Uterus (tissue), 4 donors: ENCODE measurements around the gene TATDN3. TPM values are rescaled to one million over a fixed set of nuclear protein-coding genes. Genes with fewer than 3 reads are reported as not detected.

Experiments
- DNase-seq, 2 donors: peaks; one replicate each; pipeline ENCODE4 v3.0.0-alpha.2; 2019 to 2020
- H3K27ac ChIP-seq, 2 donors: fragments of 200-600 bp; sonication (generic); 1 replicate in 1 of 2; 2 replicates in 1 of 2; pipeline ENCODE4 v1.5.1; 2016 to 2018
- H3K27me3 ChIP-seq, 2 donors: fragments of 200-600 bp; sonication (generic); one replicate each; pipeline ENCODE4 v1.5.1; 2018 to 2019; ENCODE audit warnings: control low read depth in 1 of 2
- H3K36me3 ChIP-seq, 2 donors: fragments of 200-600 bp; sonication (generic); one replicate each; pipeline ENCODE4 v1.5.1; 2019; ENCODE audit warnings: control low read depth in 1 of 2
- H3K4me1 ChIP-seq, 2 donors: fragments of 200-600 bp; sonication (generic); one replicate each; pipeline ENCODE4 v1.5.1; 2018 to 2019; ENCODE audit warnings: control low read depth in 1 of 2
- H3K4me3 ChIP-seq, 2 donors: fragments of 200-600 bp; sonication (generic); 1 replicate in 1 of 2; 2 replicates in 1 of 2; pipeline ENCODE4 v1.5.1; 2018 to 2019; ENCODE audit warnings: mild to moderate bottlenecking in 1 of 2
- H3K9me3 ChIP-seq, 2 donors: fragments of 200-600 bp; sonication (generic); one replicate each; pipeline ENCODE4 v1.5.1; 2019; ENCODE audit warnings: control low read depth in 1 of 2
- POLR2A ChIP-seq, 2 donors: fragments of 450-650 bp; IDR thresholded peaks; one replicate each; pipeline ENCODE4 v1.6.1; 2016; ENCODE audit warnings: antibody characterized with exemption in 2 of 2, mild to moderate bottlenecking in 1 of 2, moderate library complexity in 1 of 2
- intact Hi-C: fragments of 100-400 bp; cut with DNase I; formaldehyde crosslinking; loops from one replicate; pipeline ENCODE4 v1.15.1; 2023; ENCODE audit warnings: low total_unique reads
- total RNA-seq, 4 donors: library from RNA; depleted of rRNA in 3 of 4; stranded (reverse); fragments of >200 nt in 3 of 4; gene quantifications; one replicate each; pipeline versions ENCODE4 v1.1.0 to v1.2.4, GENCODE V29; 2014 to 2023
- TF ChIP-seq, protein P1 (sequence below), 4 experiments: fragments of 200-600 bp in 2 of 4; fragments of 450-650 bp in 2 of 4; sonication (generic) in 2 of 4; IDR thresholded peaks; one replicate each; pipeline ENCODE4 v1.5.1; 2016 to 2019; ENCODE audit warnings: antibody characterized with exemption in 4 of 4, mild to moderate bottlenecking in 2 of 4, moderate library complexity in 1 of 4
- donor health status: DM: yes; HTN: yes; CAD: no.

The TATDN3 gene
- total RNA-seq, 4 donors from 2014 or later: 8.2 to 27.4 (median 17.5) TPM

DNA sequence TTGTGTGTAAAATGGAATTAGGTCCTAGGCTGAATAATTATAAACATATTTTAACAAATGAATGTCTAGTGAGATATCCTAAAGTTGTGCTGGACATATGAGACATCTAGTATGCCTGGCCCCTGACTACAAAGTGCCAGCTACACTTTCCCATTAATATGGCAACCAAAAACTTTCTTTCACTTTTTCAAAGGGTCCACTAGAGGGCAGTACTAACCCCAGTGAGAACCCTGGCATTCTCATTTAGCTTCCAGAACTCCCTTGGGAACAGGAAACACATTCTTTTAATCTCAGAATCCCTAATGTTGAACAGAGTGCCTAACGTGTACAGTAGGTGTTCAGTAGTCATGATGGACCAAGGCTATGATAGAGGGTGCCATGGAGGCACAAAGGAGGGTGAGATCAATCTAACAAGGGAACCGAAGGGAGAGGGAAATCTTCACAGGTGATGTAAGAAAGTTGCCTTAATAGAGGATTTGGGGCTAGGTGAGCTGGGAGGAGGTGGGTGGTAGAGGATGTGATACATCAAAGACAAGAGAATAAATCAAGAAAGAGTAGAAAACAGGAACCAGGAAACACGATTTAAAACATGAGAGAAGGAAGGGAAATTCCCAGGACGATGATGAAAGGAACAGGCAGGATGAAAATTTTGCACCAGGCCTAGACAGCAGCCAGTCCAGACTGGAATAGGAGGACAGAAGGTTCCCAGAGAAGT is 41.7 kb upstream of the TATDN3 start:
- Histone ChIP-seq H3K36me3 (no peaks in the 10 kb centered on the region), H3K27me3 (no peaks in the 10 kb centered on the region), H3K4me3 (no peak overlapping the region), H3K9me3 (no peaks in the 10 kb centered on the region), H3K27ac (no peak overlapping the region), H3K4me1 (no peaks in the 10 kb centered on the region)
- no peak for DNase-seq
- intact Hi-C loops: no loop called here
- TF ChIP-seq, protein P1, sequence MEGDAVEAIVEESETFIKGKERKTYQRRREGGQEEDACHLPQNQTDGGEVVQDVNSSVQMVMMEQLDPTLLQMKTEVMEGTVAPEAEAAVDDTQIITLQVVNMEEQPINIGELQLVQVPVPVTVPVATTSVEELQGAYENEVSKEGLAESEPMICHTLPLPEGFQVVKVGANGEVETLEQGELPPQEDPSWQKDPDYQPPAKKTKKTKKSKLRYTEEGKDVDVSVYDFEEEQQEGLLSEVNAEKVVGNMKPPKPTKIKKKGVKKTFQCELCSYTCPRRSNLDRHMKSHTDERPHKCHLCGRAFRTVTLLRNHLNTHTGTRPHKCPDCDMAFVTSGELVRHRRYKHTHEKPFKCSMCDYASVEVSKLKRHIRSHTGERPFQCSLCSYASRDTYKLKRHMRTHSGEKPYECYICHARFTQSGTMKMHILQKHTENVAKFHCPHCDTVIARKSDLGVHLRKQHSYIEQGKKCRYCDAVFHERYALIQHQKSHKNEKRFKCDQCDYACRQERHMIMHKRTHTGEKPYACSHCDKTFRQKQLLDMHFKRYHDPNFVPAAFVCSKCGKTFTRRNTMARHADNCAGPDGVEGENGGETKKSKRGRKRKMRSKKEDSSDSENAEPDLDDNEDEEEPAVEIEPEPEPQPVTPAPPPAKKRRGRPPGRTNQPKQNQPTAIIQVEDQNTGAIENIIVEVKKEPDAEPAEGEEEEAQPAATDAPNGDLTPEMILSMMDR (IDR thresholded peaks at IDR 0.05): peak in 2 of 4 experiments; percentile 20 to 59
- no peak for TF ChIP-seq POLR2A (IDR thresholded peaks at IDR 0.05)

DNA sequence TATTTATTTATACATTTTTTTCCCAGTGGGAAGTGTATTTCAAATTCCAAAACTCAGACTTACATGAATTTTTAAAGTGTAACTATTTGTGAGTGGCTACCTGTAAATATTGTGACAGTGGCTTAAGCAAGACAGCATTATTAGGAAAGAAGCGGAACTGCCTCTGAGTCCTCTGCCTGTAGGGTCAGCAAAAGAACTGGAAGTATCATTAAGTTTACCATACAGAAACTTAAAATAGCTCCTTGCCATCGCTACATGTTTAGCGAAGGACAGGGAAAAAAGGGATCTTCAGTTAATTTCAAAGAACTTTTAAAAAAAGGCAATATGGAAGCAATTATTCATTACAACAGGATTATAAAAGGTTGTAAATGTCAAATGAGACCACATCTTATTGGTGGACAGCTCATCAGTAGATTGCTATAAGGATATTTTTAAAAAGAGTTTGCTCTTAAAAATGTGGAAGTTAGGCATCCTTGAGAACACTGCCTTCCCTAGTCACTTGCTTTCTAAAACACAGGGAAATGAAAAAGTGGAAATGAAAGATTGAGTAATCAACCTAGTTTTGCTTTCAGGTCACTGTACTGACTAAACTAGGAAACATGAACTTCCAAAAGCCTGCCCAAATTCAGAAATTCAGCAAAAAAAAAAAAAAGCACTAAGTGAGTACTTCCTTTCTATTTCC is 39.3 kb upstream of the TATDN3 start:
- intact Hi-C loops: no loop called here

DNA sequence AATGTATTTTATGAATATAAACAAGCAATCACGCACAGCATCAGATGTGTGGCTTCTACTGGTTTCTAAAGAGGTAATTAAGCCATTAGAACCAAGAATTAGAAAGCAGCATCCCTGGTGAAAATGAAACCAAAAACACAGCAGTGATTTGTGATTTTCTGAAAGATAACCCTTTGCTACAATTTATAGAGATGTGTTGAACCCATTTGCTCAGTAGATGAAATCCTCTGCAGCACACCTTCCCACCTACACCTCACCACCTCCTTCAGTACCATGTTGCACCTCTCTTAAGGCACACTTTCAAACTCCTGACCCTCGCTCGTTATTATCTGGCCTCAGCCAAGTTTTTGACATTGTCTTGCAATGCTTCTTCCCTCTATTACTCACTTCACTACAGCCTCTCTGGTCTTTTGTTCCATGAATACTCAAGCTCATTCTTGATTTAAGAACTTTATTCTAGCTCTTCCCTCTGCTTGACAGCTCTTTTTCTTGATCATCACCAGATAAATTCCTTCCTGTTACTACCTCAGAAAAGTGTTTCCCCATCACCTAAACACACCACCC is 38.7 kb upstream of the TATDN3 start:
- H3K36me3 ChIP-seq: no peaks in the 10 kb centered on the region
- intact Hi-C loops: no loop called here
- H3K4me3 ChIP-seq: peak overlapping the region in 1 of 2 donors; percentile 2
- no peaks in the 10 kb centered on the region for H3K4me1 ChIP-seq
- H3K27ac ChIP-seq: peak overlapping the region in 1 of 2 donors; percentile 20
- no peaks in the 10 kb centered on the region for H3K9me3 ChIP-seq
- H3K27me3 ChIP-seq: no peaks in the 10 kb centered on the region
- TF ChIP-seq POLR2A (IDR thresholded peaks at IDR 0.05): no peak
- TF ChIP-seq, protein P1 (IDR thresholded peaks at IDR 0.05): no peak
- DNase-seq: no peak

More for the DNA sequence above, 39.3 kb upstream of the TATDN3 start:
- peak overlapping the region in 1 of 2 donors; percentile 2 for H3K4me3 ChIP-seq
- no peaks in the 10 kb centered on the region for H3K36me3 ChIP-seq
- H3K9me3 ChIP-seq: no peaks in the 10 kb centered on the region
- TF ChIP-seq, protein P1 (IDR thresholded peaks at IDR 0.05): no peak
- no peak for TF ChIP-seq POLR2A (IDR thresholded peaks at IDR 0.05)
- no peaks in the 10 kb centered on the region for H3K4me1 ChIP-seq
- no peak for DNase-seq
- H3K27ac ChIP-seq: peak overlapping the region in 1 of 2 donors; percentile 20
- H3K27me3 ChIP-seq: no peaks in the 10 kb centered on the region

DNA sequence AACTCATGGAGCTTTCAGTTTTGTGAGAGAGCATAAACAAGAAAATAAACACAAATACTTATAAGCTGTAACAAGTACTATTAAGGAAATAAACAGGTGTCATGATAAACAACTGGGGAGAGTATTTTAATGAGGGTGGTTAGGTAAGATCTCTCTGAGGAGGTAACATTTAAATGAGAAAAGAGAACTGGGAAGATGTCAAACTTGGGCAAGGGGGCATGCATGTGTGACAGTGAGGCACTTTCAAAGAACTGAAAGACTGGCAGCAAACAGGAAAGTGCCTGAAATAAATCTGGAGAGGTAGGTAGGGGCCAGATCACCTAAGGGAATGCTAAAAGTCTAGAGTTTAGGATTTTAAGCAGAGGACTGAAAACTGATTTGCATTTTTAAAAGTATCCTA is 37.9 kb upstream of the TATDN3 start:
- no peak for DNase-seq
- Histone ChIP-seq H3K4me1 (no peaks in the 10 kb centered on the region), H3K36me3 (no peaks in the 10 kb centered on the region), H3K9me3 (no peaks in the 10 kb centered on the region), H3K4me3 (no peak overlapping the region), H3K27me3 (no peaks in the 10 kb centered on the region), H3K27ac (peak overlapping the region in 1 of 2 donors; percentile 20)
- TF ChIP-seq, protein P1 (IDR thresholded peaks at IDR 0.05): no peak
- intact Hi-C loops: no loop called here

DNA sequence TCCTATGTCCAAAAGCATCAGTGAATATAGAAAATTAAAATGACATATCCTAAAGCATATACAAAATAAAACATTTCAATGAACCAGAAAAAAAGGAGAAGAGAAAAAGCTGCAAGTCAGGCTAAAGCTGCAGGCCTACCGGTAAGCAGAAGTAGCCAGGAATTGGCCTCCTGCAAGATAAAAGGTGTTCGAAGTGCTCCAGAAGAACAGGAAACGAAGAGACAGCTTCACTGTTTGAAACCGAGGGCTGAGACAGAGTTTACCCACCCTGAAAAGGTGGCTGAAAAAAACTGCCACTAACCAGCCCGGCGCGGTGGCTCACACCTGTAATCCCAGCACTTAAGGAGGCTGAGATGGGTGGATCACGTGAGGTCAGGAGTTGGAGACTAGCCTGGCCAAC is 37.5 kb upstream of the TATDN3 start:
- Histone ChIP-seq H3K4me1 (no peaks in the 10 kb centered on the region), H3K27ac (no peak overlapping the region), H3K4me3 (no peak overlapping the region), H3K9me3 (no peaks in the 10 kb centered on the region), H3K27me3 (no peaks in the 10 kb centered on the region), H3K36me3 (no peaks in the 10 kb centered on the region)
- intact Hi-C loops: no loop called here
- TF ChIP-seq, protein P1 (IDR thresholded peaks at IDR 0.05): no peak
- no peak for TF ChIP-seq POLR2A (IDR thresholded peaks at IDR 0.05)
- no peak for DNase-seq
